ENCODE results near the gene C10orf90. TPM values are rescaled to one million over a fixed set of nuclear protein-coding genes. Genes with fewer than 3 reads are reported as not detected.

C10orf90 gene
- total RNA-seq, 2 experiments from 2014 or later = not detected

DNA sequence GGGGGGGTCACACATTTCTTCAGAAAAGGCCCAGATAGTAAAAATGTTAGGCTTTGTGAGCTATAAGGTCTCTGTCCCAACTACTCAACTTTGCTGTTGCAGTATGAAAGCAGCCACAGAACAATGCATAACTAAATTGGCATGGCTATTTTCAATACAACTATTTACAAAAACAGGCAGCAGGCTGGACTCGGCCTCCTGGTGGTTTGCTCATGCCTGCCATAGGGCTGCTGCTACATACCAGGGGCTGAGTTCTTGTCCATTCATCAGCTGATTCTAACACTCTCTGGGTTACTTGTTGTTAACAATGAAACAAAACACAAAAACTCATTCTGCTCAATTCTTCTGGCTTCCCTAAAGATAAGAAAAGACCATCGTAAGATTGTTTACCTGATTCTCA is 172.8 kb downstream of the C10orf90 start:
- no peaks in the 10 kb centered on the region for H3K9me3 ChIP-seq (ENCODE audit: control insufficient read depth in 1 of 2, insufficient read depth in 1 of 2, low read length in 2 of 2)
- H3K27ac ChIP-seq (ENCODE audit: low read depth in 1 of 2, low read length in 2 of 2) = no peak overlapping the region
- no peaks in the 10 kb centered on the region for H3K27me3 ChIP-seq (ENCODE audit: control insufficient read depth in 1 of 2, insufficient read depth in 2 of 2, low read length in 2 of 2)
- no peaks in the 10 kb centered on the region for H3K4me1 ChIP-seq (ENCODE audit: insufficient read depth, low read length)
- ChIA-PET CTCF (no interaction called here), POLR2A (no interaction called here)
- Mint-ChIP-seq H3K36me3 (ENCODE audit: low read depth) (no peaks in the 10 kb centered on the region), H3K9me3 (no peaks in the 10 kb centered on the region), H3K4me3 (no peak overlapping the region), H3K27me3 (no peaks in the 10 kb centered on the region), H3K27ac (no peak overlapping the region), H3K4me1 (ENCODE audit: low read depth) (no peaks in the 10 kb centered on the region)
- no peak for DNase-seq
- intact Hi-C loops (cut with DNase I, micrococcal nuclease) = no loop called here
- H3K4me3 ChIP-seq (ENCODE audit: low read length) = no peak overlapping the region
- TF ChIP-seq, protein P1, sequence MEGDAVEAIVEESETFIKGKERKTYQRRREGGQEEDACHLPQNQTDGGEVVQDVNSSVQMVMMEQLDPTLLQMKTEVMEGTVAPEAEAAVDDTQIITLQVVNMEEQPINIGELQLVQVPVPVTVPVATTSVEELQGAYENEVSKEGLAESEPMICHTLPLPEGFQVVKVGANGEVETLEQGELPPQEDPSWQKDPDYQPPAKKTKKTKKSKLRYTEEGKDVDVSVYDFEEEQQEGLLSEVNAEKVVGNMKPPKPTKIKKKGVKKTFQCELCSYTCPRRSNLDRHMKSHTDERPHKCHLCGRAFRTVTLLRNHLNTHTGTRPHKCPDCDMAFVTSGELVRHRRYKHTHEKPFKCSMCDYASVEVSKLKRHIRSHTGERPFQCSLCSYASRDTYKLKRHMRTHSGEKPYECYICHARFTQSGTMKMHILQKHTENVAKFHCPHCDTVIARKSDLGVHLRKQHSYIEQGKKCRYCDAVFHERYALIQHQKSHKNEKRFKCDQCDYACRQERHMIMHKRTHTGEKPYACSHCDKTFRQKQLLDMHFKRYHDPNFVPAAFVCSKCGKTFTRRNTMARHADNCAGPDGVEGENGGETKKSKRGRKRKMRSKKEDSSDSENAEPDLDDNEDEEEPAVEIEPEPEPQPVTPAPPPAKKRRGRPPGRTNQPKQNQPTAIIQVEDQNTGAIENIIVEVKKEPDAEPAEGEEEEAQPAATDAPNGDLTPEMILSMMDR (IDR thresholded peaks at IDR 0.05) = no peak
- no peak for ATAC-seq (ENCODE audit: poor library complexity)
- no peaks in the 10 kb centered on the region for H3K36me3 ChIP-seq (ENCODE audit: insufficient read depth, low read length)

DNA sequence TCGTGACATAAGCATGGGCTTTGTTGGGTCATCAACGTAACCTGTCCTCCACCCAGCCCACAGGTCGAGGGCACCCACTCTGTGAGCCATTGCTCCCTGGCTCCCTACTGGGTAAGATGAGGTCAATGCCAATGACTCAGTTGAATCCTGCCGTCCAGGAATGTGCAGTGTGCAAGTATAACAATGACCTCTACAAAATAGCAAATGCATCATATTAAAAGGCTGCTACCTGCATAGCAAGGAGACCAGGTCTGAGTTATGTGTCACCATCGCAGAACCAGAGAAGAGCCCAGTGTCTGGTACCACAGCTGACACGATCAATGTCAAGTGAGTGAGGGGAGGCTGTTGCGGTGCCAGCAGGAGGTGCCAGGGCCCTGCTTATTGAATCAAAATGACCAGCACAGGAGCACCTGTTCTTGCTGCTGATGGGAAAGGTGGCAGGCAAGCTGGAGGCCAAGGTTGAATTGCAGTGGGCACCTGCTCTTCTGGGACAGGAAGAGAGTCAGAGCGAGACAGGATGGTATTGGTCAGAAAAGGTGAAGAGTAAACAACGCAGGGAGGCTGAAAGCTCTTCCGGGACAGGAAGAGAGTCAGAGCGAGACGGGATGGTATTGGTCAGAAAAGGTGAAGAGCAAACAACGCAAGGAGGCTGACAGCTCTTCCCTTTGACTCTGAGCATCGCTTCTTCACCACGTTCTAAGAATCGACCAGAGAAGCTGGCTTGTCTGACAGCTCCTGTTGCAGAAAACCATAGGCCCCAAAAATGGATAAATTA is 173.5 kb downstream of the C10orf90 start:
- TF ChIP-seq, protein P1 (IDR thresholded peaks at IDR 0.05) = no peak
- CTCF ChIA-PET = no interaction called here
- intact Hi-C loops (cut with DNase I, micrococcal nuclease) = no loop called here

DNA sequence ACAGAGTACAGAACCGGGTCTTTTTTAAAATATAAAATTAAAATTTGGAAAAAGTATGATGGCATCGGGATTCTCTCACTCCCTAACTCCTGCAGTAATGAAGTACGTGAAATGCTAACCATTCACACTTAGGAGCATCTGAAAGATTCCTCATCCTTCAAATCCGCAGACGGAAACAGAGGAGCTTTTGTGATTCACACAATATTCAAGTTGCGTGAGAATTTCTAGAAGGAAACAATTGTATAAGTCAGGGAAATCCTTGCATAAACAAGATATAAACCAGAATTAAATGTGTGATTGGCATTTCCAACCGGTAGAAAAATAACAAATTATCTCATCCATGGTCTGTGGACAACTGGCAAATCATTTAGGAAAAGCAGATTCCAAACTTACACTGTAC is 179.0 kb downstream of the C10orf90 start:
- Histone ChIP-seq H3K27me3 (ENCODE audit: control insufficient read depth in 1 of 2, insufficient read depth in 2 of 2, low read length in 2 of 2) (no peaks in the 10 kb centered on the region), H3K36me3 (ENCODE audit: insufficient read depth, low read length) (no peaks in the 10 kb centered on the region), H3K27ac (ENCODE audit: low read depth in 1 of 2, low read length in 2 of 2) (no peak overlapping the region), H3K9me3 (ENCODE audit: control insufficient read depth in 1 of 2, insufficient read depth in 1 of 2, low read length in 2 of 2) (no peaks in the 10 kb centered on the region), H3K4me3 (ENCODE audit: low read length) (no peak overlapping the region), H3K4me1 (ENCODE audit: insufficient read depth, low read length) (no peaks in the 10 kb centered on the region)
- intact Hi-C loops (cut with DNase I, micrococcal nuclease) = no loop called here
- ATAC-seq (ENCODE audit: poor library complexity) = no peak
- Mint-ChIP-seq H3K27me3 (no peaks in the 10 kb centered on the region), H3K4me3 (no peak overlapping the region), H3K4me1 (ENCODE audit: low read depth) (no peaks in the 10 kb centered on the region), H3K9me3 (peaks cover 6% of the 10 kb centered on the region), H3K36me3 (ENCODE audit: low read depth) (no peaks in the 10 kb centered on the region), H3K27ac (no peak overlapping the region)
- ChIA-PET POLR2A (no interaction called here), CTCF (no interaction called here)
- no peak for DNase-seq
- TF ChIP-seq, protein P1 (IDR thresholded peaks at IDR 0.05) = no peak

More for the DNA sequence above, 173.5 kb downstream of the C10orf90 start:
- Mint-ChIP-seq H3K27me3 (no peaks in the 10 kb centered on the region), H3K4me3 (no peak overlapping the region), H3K4me1 (ENCODE audit: low read depth) (no peaks in the 10 kb centered on the region), H3K36me3 (ENCODE audit: low read depth) (no peaks in the 10 kb centered on the region), H3K27ac (no peak overlapping the region), H3K9me3 (no peaks in the 10 kb centered on the region)
- no peak overlapping the region for H3K4me3 ChIP-seq (ENCODE audit: low read length)
- DNase-seq (no peak), ATAC-seq (ENCODE audit: poor library complexity) (no peak)
- H3K27ac ChIP-seq (ENCODE audit: low read depth in 1 of 2, low read length in 2 of 2) = no peak overlapping the region
- no peaks in the 10 kb centered on the region for H3K36me3 ChIP-seq (ENCODE audit: insufficient read depth, low read length)
- POLR2A ChIA-PET = no interaction called here
- H3K27me3 ChIP-seq (ENCODE audit: control insufficient read depth in 1 of 2, insufficient read depth in 2 of 2, low read length in 2 of 2) = no peaks in the 10 kb centered on the region
- H3K9me3 ChIP-seq (ENCODE audit: control insufficient read depth in 1 of 2, insufficient read depth in 1 of 2, low read length in 2 of 2) = no peaks in the 10 kb centered on the region
- no peaks in the 10 kb centered on the region for H3K4me1 ChIP-seq (ENCODE audit: insufficient read depth, low read length)
